Measurements from ENCODE around the gene LIX1L.

Gene LIX1L

GRCh38 chr1:145991735-145992412 is 34.1 kb upstream of the LIX1L start:
- H3K27ac ChIP-seq: peak overlapping the region; percentile 94
- TF ChIP-seq CTCF (conservative IDR thresholded peaks at IDR 0.05): no peak

- no peak for TF ChIP-seq CTCF (conservative IDR thresholded peaks at IDR 0.05)
- peak overlapping the region; percentile 94; the same call in 1 of the 2 replicates for H3K27ac ChIP-seq
These were observed 32.5 kb upstream of the LIX1L start for GRCh38 chr1:145990249-145990855.

GRCh38 chr1:145988773-145989172 is 31.0 kb upstream of the LIX1L start:
- TF ChIP-seq CTCF (conservative IDR thresholded peaks at IDR 0.05): no peak
- H3K27ac ChIP-seq: no peak overlapping the region

GRCh38 chr1:145987926-145988325 is 30.1 kb upstream of the LIX1L start:
- no peak for TF ChIP-seq CTCF (conservative IDR thresholded peaks at IDR 0.05)
- no peak overlapping the region for H3K27ac ChIP-seq

GRCh38 chr1:145986551-145986950 is 28.7 kb upstream of the LIX1L start:
- H3K27ac ChIP-seq: peak overlapping the region; percentile 44
- no peak for TF ChIP-seq CTCF (conservative IDR thresholded peaks at IDR 0.05)

- no peak for TF ChIP-seq CTCF (conservative IDR thresholded peaks at IDR 0.05)
- peak overlapping the region; percentile 44 for H3K27ac ChIP-seq
These were observed 28.0 kb upstream of the LIX1L start for GRCh38 chr1:145985502-145986439.

GRCh38 chr1:145985129-145985501 is 27.3 kb upstream of the LIX1L start:
- H3K27ac ChIP-seq: peak overlapping the region; percentile 44; the same call in 1 of the 2 replicates
- no peak for TF ChIP-seq CTCF (conservative IDR thresholded peaks at IDR 0.05)

All from VCaP (cell line).